Right lung (tissue), 5 donors: ENCODE data around the gene UGT1A8. TPM values are rescaled to one million over a fixed set of nuclear protein-coding genes. Genes with fewer than 3 reads are reported as not detected.
"Not testable (repeated sequence)": the region's sequence is repeated elsewhere in the genome, so short reads cannot be mapped to it uniquely, and the experiment has no call there.

Source experiments
- DNase-seq, 2 donors: peaks; one replicate each; pipeline ENCODE4 v3.0.0-alpha.2; 2013
- polyA plus RNA-seq, 5 donors: library from polyadenylated mRNA; unstranded; fragments of 120-200 nt; gene quantifications; one replicate each; pipeline versions ENCODE4 v1.2.1 to v1.2.3, GENCODE V29; 2013; ENCODE audit warnings: inconsistent platforms in 1 of 5, low replicate concordance in 1 of 5; ENCODE audit not compliant: insufficient read length in 5 of 5, insufficient read depth in 1 of 5

UGT1A8 gene
- polyA plus RNA-seq, 5 donors = not detected

DNA sequence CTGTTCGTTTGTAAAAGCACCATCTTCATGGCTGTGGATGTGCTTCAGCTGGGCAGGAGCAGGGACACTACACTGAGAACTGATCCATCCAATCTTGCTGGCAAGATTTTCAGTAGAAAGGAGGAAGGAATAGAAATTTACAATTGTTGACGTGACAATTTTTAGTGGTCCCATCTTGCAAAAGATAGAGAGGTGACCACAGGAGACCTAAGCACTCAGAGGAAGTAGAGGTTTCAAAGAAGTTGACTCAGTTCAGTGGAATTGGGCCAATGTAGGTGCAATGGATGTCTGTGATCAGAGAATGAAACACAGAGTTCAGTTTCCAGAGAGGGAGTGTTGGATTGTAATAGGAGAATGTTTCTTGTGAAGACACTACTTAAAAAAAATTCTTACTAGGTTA lies 96.7 kb downstream of the UGT1A8 start:
- DNase-seq = no peak

DNA sequence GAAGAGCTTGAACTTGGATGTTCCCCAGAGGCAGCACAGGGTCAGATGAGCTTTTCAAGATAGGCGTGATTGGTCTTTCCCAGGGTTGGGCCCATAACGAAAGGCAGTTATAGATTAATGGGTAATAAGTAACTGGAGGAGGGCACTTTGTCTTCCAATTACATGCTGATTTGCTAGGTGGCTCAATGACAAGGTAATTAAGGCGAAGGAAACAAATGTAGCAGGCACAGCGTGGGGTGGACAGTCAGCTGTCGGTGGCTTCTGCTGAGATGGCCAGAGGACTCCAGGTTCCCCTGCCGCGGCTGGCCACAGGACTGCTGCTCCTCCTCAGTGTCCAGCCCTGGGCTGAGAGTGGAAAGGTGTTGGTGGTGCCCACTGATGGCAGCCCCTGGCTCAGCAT lies 101.1 kb downstream of the UGT1A8 start, which contains the start of gene UGT1A4:
Gene UGT1A4 (plus strand): TSS at position 185 of the 400 bp plus-strand sequence. CDS start 85 bp downstream, at position 270.
- no peak for DNase-seq

DNA sequence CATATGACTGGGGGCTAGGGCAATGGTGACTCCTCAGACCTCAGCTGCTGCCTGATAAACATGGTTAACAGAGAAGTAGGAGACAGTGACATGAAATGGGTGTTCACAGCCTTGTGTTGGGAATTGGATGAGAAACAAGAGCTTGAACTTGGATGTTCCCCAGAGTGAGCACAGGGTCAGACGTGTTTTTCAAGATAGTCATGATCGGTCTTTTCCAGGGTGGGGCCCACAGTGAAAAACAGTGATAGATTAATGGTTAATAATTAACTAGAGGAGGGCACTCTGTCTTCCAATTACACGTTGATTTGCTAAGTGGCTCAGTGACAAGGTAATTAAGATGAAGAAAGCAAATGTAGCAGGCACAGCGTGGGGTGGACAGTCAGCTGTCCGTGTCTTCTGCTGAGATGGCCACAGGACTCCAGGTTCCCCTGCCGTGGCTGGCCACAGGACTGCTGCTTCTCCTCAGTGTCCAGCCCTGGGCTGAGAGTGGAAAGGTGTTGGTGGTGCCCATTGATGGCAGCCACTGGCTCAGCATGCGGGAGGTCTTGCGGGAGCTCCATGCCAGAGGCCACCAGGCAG lies 111.4 kb downstream of the UGT1A8 start, which contains the start of gene UGT1A3:
Gene UGT1A3 (plus strand): TSS at position 320 of the 579 bp plus-strand sequence. CDS start 85 bp downstream, at position 405.
- no peak for DNase-seq

DNA sequence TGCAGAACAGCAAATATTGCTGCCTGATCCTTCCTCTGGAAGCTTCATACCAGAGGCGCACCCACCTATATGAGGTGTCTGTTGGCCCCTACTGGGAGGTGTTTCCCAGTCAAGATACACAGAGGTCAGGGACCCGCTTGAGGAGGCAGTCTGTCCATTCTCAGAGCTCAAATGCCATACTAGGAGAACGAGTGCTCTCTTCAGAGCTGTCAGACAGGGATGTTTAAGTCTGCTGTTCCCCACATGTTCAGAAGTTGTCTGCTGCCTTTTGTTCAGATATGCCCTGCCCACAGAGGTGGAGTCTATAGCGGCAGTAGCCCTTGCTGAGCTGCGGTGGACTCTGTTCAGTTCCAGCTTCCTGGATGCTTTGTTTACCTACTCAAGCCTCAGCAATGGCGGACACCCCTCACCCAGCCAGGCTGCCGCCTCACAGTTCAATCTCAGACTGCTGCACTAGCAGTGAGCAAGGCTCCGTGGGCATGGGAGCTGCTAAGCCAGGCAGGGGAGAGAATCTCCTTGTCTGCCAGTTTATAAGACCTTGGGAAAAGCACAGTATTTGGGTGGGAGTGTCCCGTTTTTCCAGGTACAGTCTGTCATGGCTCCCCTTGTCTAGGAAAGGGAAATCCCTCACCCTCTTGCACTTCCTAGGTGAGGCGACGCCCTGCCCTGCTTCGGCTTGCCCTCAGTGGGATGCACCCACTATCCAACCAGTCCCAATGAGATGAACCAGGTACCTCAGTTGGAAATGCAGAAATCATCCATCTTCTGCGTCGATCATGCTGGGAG lies 119.6 kb downstream of the UGT1A8 start:
- DNase-seq = not testable (repeated sequence)

DNA sequence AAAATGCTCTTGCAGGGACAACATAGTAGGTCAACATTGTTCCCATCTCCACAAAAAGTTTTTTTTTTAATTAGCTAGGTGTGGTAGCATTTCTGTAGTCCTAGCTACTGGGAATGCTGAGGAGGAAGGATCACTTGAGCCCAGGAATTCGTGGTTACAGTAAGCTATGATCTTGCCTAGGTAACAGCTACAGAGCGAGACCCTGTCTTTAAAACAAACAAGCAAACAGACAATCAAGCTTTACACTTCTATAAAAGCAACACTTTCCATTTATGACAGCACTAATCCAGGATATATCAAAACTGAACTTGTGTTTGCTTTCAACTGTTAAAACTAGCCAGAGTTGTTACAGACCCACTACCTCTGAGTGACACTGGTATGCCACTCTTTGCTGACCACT lies 123.4 kb downstream of the UGT1A8 start:
- no peak for DNase-seq

DNA sequence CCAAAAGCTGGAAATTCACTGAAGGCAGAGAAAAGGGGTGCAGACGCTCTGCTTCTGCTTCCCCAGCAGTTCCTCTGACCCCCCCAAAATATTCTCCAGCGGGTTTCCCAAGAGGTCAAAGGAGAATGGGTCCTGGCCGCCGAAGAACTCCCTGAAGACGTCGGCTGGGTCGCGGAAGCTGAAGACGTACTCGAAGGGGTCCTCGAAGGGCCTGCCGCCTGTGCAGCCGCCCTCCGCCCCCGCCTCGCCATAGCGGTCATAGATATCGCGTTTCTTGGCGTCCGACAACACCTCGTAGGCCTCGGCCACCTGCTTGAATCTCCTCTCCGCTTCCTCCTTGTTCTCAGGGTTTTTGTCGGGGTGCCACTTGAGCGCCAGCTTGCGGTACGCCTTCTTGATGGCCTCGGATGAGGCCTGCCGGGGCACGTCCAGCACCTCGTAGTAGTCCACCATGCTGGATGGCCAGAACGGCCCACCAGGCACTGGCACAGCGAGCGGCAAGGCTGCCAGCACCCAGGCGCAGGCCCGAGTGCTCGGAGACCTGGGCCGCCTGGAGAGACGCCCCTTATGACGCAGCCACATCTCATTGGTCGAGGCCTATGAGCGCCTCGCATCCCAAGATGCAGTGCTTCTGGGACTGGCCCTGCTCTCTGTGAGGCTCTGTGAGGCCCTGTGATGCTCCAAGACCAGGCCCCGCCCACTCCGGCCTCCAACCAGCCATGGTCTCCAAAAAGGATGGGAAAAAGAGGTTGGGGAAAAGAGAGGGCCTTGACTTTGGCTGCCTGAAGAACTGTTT lies 126.2 kb downstream of the UGT1A8 start:
- no peak for DNase-seq

DNA sequence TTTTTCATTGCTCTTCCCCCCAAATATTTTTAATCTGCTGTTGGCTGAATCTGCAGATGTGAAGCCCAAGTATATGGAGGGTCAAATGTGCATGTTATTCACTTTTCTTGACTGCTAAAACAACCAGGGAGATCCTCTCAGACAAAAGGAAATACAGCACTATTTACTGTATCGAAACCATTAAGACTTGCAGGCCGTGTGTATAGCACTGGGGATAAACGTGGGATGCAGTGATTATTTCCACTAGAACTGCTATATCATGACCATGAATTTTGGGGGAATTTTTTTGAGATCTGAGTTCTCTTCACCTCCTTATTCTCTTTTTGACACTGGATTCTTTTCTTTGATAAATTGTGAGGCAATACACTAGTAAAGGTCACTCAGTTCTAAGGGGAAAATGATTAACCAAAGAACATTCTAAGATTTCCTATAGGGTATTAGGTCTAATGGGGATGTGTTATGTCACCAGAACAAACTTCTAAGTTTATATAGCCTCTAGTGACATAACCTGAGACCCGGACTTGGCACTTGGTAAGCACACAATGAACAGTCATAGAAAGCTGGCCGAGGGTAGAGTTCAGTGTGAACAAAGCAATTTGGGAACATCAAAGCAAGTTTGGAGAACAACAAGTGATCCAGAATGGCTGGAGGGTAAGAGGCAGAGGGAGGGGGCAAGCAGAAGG lies 127.8 kb downstream of the UGT1A8 start:
- no peak for DNase-seq

DNA sequence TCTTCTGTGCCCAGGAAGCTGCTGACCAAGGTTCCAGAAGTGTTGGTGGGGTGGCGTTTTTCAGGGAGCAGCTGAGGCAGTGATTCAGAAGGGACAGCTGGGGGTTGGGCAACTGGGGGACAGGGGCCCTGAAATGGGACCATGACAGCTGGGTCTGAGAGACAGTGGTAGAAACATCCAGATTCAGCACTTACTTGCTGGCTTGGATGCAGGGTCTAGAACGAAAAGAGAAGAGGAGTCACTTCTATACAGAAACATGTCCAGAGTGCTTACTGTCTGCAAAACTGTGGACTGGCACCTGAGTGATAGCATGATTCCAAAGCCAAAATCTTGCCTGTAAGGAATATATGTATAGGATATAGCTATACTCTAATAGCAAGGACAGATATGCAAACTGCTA lies 128.4 kb downstream of the UGT1A8 start:
- DNase-seq = not testable (repeated sequence)

DNA sequence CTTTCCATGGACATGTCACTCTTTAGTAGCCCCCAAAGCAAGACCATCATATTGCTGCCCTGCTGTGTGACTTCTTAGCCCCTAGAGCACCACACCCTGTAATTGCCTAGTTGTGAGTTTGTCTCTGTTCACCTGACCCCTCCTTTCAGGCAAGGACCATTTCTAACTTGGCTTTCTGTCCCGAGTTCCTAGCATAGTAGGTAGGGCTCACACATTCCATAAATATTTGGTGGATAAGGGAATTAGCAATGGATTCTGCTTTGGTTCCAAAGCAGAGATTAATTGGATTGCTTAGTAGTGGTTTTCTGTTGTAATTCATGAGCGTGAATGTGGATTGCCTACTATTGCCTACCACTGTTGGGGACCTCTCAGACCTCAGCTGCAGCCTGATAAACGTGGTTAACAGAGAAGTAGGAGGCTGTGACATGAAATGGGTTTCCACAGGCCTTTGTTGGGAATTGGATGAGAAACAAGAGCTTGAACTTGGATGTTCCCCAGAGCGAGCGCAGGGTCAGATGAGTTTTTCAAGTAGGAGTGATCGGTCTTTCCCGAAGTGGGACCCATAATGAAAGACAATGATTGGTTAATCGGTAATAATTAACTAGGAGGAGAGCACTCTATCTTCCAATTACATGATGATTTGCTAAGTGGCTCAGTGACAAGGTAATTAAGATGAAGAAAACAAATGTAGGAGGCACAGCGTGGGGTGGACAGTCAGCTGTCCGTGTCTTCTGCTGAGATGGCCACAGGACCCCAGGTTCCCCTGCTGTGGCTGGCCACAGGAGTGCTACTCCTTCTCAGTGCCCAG lies 129.2 kb downstream of the UGT1A8 start:
- DNase-seq = no peak

DNA sequence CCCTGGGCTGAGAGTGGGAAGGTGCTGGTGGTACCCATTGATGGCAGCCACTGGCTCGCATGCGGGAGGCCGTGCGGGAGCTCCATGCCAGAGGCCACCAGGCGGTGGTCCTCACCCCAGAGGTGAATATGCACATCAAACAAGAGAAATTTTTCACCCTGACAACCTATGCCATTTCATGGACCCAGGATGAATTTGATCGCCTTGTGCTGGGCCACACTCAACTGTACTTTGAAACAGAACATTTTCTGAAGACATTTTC lies 129.8 kb downstream of the UGT1A8 start:
- DNase-seq = no peak

DNA sequence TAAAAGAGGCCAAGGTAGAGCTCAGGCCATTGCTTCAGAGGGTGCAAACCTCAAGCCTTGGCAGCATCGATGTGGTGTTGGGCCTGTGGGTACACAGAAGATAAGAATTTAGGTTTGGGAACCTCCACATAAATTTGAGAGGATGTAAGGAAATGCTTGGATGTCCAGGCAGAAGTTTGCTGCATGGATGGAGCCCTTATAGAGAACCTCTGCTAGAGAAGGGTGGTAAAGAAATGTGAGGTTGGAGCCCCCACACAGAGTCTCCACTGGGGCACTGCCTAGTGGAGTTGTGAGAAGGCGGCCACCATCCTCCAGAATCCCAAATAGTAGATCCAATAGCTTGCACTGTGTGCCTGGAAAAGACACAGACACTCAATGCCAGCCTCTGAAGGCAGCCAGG lies 133.3 kb downstream of the UGT1A8 start:
- not testable (repeated sequence) for DNase-seq

DNA sequence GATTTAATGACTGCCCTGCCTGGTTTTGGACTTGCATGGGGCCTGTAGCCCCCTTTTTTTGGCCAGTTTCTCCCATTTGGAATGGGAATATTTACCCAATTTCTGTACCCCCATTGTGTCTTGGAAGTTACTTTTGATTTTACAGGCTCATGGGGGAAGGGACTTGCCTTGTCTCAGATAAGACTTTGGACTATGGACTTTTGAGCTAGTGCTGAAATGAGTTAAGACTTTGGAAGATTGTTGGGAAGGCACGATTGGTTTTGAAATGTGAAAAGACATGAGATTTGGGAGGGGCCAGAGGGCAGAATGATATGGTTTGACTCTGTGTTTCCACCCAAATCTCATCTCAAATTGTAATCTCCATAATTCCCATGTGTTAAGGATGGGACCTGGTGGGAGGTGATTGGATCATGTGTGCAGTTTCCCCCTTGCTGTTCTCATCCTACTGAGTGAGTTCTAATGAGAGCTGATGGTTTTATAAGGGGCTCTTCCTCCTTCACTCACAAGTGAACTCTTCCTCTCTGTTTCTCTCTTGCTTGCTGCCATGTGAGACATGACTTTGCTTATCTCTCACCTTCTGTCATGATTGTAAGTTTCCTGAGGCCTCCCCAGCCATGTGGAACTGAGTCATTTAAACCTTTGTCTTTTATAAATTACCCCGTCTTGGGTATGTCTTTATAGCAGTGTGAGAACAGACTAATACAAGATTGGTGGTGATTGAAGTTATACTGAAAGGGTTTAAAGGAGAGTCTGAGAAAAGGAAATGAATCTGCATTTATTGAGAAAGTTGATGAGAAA lies 134.0 kb downstream of the UGT1A8 start:
- DNase-seq = not testable (repeated sequence)

DNA sequence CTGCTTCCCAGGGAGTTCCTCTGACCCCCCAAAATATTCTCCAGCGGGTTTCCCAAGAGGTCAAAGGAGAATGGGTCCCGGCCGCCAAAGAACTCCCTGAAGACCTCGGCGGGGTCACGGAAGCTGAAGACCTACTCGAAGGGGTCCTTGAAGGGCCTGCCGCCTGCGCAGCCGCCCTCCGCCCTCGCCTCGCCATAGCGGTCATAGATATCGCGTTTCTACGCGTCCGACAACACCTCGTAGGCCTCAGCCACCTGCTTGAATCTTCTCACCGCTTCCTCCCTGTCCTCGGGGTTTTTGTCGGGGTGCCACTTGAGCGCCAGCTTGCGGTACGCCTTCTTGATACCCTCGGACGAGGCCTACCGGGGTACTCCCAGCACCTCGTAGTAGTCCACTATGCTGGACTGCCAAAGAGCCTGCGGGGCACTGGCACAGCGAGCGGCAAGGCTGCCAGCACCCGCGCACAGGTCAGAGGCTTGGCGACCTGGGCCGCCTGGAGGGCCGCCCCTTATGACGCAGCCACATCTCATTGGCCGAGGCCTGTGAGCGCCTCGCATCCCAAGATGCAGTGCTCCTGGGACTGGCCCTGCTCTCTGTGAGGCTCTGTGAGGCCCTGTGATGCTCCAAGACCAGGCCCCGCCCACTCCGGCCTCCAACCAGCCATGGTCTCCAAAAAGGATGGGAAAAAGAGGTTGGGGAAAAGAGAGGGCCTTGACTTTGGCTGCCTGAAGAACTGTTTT lies 137.6 kb downstream of the UGT1A8 start:
- no peak for DNase-seq

DNA sequence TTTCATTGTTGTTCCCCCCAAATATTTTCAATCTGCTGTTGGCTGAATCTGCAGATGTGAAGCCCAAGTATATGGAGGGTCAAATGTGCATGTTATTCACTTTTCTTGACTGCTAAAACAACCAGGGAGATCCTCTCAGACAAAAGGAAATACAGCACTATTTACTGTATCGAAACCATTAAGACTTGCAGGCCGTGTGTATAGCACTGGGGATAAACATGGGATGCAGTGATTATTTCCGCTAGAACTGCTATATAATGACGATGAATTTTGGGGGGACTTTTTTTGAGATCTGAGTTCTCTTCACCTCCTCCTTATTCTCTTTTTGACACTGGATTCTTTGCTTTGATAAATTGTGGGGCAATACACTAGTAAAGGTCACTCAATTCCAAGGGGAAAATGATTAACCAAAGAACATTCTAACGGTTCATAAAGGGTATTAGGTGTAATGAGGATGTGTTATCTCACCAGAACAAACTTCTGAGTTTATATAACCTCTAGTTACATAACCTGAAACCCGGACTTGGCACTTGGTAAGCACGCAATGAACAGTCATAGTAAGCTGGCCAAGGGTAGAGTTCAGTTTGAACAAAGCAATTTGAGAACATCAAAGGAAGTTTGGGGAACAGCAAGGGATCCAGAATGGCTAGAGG lies 139.1 kb downstream of the UGT1A8 start:
- DNase-seq = no peak

DNA sequence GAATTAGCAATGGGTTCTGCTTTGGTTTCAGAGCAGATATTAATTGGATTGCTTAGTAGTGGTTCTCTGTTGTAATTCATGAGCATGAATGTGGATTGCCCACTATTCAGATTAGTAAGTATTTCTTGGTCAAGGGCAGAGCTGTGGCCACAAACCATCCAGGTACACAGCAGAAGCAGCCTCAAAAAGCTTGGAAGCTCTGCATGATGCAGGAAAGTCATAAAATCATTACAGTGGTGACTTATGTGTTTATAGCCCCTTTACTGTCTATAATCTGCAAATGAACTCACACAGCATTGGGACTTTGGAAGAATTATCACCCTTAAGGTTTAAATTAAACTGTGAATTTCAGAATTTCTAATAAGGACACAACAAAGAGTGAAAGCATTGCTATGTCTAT lies 140.7 kb downstream of the UGT1A8 start:
- DNase-seq = no peak

DNA sequence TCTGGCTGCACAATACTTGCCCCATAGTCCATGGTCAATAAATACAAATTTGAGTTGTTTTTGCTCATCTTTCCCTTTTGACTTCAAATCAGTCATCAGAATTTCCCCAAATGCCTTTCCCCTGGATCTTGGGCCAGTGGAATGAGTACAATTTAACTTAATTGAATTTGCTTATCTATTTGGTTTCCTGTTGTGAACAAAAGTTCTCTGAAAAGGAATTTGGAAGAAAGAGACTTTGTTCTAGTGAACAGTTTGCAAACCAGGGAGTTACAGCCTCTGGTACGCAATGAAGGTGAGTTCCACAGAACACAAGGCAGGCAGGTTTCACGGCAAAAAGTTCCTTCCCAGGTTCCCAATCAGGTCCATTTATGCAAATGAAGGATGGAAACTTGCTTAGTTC lies 141.4 kb downstream of the UGT1A8 start:
- DNase-seq = no peak

DNA sequence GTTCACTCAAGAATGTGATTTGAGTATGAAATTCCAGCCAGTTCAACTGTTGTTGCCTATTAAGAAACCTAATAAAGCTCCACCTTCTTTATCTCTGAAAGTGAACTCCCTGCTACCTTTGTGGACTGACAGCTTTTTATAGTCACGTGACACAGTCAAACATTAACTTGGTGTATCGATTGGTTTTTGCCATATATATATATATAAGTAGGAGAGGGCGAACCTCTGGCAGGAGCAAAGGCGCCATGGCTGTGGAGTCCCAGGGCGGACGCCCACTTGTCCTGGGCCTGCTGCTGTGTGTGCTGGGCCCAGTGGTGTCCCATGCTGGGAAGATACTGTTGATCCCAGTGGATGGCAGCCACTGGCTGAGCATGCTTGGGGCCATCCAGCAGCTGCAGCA lies 142.6 kb downstream of the UGT1A8 start, which contains the start of gene UGT1A1:
Gene UGT1A1 (plus strand): TSS at position 228 of the 400 bp plus-strand sequence. CDS start 18 bp downstream, at position 246.
- no peak for DNase-seq

DNA sequence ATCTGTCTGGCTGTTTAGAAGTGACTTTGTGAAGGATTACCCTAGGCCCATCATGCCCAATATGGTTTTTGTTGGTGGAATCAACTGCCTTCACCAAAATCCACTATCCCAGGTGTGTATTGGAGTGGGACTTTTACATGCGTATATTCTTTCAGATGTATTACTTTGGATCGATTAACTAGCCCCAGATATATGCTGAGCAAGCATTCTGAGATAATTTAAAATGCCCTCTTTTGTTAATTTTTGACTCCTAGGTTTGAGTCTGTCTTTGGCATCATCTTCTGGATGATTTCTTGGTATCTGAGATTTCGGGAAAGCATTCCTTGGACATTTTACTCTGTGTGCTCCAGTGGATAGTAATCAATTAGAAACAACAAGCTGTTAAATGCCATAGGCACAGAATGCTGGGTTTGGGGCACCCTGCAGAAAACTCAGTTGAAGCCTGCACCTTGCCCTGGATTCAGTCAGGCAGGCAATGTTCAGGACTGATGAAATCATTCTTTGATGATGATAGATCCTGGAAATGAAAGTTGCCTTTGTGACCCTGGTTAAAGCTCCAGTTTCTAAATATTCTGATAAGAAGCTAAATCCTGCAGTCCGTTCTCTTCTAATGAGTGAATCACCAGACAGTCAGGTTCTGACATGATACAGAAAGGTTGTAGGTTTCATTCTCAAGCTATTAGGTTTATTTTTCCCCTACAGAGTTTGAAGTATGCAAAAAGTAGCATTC lies 143.8 kb downstream of the UGT1A8 start:
- DNase-seq = no peak
